Fibroblast of pulmonary artery (primary cell): Measurements from ENCODE around the gene HOOK1.
"Not testable (repeated sequence)": the region's sequence is repeated elsewhere in the genome, so short reads cannot be mapped to it uniquely, and the experiment has no call there.

Source experiments
- DNase-seq: peaks from one replicate; pipeline ENCODE4 v3.0.0-alpha.2; 2010; ENCODE audit warnings: low read depth
- H3K4me3 ChIP-seq: replicated peaks from 2 replicates; pipeline ENCODE4 v1.5.1; 2011; ENCODE audit warnings: low read depth, mild to moderate bottlenecking, control low read depth, low read length, moderate library complexity
- TF ChIP-seq, protein P1 (sequence below): IDR thresholded peaks from 2 replicates; pipeline ENCODE4 v1.5.1; 2011; ENCODE audit warnings: mild to moderate bottlenecking, control low read depth, low read length, inconsistent platforms; ENCODE audit errors: missing control alignments

HOOK1 gene

GRCh38 chr1:59917785-59918180, 103.0 kb downstream of the HOOK1 start:
- no peak overlapping the region for H3K4me3 ChIP-seq
- no peak for DNase-seq
- TF ChIP-seq, protein P1, sequence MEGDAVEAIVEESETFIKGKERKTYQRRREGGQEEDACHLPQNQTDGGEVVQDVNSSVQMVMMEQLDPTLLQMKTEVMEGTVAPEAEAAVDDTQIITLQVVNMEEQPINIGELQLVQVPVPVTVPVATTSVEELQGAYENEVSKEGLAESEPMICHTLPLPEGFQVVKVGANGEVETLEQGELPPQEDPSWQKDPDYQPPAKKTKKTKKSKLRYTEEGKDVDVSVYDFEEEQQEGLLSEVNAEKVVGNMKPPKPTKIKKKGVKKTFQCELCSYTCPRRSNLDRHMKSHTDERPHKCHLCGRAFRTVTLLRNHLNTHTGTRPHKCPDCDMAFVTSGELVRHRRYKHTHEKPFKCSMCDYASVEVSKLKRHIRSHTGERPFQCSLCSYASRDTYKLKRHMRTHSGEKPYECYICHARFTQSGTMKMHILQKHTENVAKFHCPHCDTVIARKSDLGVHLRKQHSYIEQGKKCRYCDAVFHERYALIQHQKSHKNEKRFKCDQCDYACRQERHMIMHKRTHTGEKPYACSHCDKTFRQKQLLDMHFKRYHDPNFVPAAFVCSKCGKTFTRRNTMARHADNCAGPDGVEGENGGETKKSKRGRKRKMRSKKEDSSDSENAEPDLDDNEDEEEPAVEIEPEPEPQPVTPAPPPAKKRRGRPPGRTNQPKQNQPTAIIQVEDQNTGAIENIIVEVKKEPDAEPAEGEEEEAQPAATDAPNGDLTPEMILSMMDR, result no peak

GRCh38 chr1:59919746-59920145, 105.0 kb downstream of the HOOK1 start:
- TF ChIP-seq, protein P1, result no peak
- no peak overlapping the region for H3K4me3 ChIP-seq

DNA sequence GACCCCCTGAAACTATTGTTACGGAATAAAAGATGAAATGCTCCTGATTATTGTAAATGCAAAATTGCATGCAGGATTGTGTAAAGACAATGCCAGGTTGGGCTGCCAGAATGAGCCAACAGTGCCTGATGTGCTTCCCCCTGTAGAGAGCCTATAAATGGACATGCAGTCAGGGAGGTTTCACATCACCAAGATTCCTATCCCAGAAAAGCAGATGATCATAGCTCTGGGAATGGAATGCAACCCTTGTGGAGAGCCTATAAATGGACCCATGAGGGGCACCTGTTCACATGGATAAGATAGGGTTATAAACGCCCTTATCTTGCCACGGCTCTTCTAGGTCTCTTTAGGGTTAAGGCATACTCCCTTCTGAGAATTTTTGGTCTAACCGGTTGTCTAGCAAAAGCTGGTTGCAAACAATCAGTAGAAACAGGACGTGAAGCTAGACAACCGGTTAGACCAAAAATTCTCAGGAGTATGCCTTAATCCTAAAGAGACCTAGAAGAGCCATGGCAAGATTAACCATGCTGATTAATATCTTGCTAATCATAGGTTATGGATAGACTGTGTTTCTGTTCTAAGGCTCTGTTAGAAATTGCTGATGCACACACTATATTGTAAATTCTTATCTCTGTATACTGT, 106.6 kb downstream of the HOOK1 start:
- H3K4me3 ChIP-seq, DNase-seq: not testable (repeated sequence)

More at GRCh38 chr1:59919746-59920145, 105.0 kb downstream of the HOOK1 start:
- no peak for DNase-seq

- TF ChIP-seq, protein P1, result no peak
- no peak overlapping the region for H3K4me3 ChIP-seq
- DNase-seq, result no peak
These were observed 109.9 kb downstream of the HOOK1 start for GRCh38 chr1:59924653-59925052.
